Glomerular visceral epithelial cell (primary cell): Measurements from ENCODE around the gene ARHGEF1.
"Not testable (repeated sequence)": the region's sequence is repeated elsewhere in the genome, so short reads cannot be mapped to it uniquely, and the experiment has no call there.

ENCODE experiments used
- DNase-seq: peaks from one replicate; pipeline ENCODE4 v3.0.0-alpha.2; 2016; ENCODE audit errors: extremely low spot score

Gene ARHGEF1

DNA sequence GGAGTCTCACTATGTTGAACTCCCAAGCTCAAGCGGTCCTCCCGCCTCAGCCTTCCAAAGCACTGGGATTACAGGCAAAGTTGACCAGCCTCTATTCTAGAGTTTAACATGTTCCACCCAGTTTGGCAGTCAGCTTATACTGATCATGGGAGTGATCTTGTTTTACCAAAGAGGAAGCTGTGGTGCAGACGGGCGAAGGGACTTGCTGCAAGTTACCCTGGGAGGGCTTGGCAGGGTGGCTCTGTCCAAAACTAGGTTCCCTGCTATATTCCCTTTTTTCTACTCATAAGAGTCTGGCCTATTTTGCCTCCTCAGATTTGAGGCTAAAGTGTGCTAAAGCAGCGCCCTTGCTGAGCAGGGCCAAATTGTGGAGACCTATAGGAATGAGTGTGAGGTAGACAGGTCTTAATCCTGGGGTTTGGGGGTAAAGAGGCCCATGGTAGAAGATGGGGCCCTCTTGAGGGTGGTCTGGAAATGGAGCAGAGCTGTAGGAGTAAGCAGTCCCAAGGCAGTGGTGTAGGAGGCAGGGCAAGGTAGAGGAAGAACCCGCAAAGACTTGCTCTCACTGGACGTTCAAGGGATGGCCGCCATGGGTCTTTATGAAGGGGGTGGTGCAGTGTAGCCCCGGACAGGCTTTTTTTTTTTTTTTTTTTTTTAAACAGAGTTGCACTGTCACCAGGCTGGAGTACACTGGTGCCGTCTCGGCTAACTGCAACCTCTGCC, 19.6 kb upstream of the ARHGEF1 start:
- DNase-seq = no peak

DNA sequence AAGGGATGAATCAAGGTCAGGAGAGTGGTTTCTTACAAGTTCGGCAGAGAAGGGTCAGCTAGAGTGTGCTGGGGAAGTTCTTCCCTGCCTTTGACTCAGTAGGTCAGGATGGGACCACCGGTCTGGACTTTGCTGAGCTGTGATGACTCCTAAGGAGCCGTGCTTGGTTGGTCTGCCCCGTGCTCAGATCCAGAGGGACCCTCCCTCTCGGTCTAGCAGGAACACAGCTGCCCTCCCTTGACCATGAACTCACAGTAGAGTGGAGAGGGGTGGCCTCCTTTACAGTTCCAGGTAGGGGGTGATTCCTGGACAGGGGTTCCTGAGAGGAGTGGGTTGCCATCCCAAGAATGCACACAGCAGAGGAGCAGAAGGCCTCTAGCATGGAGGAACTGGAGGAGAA, 18.6 kb upstream of the ARHGEF1 start:
- DNase-seq = no peak

DNA sequence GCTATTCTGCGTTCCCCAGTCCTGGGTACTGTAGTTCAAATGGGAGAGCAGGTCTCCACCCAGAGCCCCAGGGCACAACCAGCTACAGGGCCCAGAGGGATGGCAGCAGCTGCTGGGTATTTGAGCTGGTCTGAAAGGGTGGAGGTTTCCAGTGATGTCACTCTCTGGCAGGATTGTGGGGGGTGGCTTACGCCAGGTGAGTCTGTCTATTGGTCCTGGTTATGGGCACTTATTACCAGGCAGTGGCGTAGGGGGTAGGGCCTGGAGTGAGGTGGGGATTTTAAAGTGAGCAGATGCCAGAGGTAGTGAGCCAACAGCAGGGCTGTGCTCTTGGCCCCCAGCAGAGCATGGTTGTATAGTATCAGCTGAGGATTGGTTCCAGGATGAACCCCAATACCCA, 16.7 kb upstream of the ARHGEF1 start:
- no peak for DNase-seq

DNA sequence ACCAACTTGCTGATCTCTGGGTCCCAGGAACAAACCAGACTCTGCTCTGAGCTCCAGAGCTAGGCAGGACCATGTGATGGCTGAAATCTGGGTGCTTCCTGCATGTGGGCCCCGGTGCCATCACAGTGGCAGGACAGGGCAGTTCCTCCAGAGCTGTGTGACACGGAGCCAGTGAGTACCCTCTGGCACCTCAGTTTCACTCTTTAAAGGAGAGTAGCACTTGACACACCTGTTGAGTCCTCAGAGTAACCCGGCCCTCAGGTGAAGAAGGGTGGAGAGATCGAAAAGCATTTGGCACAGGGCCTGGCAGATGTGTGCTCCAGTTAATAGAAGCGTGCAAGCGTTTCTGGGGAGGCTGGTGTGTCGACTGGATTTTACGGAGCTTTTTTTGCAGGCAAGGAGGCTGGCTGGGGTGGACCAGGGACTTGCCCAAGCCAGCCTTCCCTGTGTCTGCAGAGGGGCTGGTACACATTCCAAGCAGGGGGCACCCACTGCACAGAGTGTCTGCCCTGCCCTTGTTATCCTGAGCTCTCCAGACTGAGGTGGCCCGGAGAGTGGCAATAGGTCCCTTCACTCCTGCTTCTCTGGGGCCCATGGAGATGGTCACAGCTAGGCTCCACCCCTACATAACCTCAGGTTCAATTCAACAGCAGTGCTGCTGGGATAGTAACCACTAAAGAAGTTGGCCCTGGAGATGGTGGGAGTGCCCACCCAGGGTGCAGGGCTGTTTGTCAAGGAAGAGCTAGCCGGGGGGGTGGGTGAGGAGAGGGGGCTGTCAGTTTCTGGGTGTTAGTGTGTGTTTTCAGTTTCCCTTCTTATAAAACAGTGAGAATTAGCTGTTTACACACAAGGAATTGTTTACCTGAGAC, 14.6 kb upstream of the ARHGEF1 start:
- no peak for DNase-seq

DNA sequence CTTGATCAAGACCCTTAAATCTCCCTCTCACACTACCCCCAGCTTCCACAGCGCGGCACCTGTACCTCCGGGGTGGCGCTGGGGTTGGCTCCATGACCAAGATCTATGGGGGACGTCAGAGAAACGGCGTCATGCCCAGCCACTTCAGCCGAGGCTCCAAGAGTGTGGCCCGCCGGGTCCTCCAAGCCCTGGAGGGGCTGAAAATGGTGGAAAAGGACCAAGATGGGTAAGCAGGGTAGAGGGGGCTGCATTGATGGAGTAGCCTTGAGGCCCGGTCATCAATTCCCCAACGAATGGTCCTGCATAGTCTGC, 14.0 kb upstream of the ARHGEF1 start:
- DNase-seq = no peak

DNA sequence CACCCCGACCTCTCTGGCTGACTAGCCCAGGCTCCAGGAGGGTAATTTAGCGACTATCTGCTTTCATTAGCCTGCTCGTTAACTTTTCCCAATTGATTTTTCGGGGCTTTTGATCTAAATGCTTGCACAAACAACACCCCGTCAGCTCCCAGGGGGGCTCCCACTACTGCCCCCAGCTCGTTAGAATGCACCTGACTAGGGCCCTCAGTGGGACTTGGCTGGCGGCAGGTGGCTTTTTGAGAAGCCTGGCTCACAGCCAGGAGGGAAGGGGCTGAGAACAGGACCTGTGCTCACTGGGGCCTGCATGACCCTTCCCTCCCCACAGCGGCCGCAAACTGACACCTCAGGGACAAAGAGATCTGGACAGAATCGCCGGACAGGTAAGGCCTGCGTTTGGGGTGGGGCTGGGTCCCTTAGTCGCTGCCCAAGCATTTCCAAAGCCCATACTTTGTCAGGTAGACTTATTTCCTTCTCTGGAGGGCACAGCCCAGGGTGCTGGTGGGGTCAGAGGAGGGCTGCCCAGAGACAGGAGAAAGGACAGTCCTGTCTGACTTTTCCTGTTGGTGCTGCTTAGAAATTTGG, 13.5 kb upstream of the ARHGEF1 start:
- no peak for DNase-seq

DNA sequence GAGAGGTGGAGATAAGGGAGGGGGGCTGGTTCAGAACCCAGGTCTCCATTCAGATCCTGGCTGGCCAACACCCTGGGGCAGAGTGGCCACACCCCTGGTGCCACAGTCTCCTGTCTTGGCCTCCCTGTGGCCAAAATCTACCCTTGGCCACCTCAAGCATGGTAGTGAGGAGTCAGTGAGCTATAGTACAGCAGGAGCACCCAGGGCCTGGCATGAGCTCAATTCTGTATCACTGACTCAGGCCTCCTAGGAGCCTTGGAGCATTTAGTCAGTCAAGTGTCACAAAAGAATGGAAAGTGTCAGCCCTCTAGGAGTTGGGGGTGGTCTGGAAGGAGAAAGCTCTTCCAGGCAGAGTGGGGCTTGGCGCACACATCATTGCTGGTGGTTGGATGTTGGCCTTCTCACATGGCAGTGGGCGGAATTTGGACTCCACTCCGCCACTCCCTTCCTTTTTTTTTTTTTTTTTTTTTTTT, 12.5 kb upstream of the ARHGEF1 start:
- peak; percentile 50 for DNase-seq

DNA sequence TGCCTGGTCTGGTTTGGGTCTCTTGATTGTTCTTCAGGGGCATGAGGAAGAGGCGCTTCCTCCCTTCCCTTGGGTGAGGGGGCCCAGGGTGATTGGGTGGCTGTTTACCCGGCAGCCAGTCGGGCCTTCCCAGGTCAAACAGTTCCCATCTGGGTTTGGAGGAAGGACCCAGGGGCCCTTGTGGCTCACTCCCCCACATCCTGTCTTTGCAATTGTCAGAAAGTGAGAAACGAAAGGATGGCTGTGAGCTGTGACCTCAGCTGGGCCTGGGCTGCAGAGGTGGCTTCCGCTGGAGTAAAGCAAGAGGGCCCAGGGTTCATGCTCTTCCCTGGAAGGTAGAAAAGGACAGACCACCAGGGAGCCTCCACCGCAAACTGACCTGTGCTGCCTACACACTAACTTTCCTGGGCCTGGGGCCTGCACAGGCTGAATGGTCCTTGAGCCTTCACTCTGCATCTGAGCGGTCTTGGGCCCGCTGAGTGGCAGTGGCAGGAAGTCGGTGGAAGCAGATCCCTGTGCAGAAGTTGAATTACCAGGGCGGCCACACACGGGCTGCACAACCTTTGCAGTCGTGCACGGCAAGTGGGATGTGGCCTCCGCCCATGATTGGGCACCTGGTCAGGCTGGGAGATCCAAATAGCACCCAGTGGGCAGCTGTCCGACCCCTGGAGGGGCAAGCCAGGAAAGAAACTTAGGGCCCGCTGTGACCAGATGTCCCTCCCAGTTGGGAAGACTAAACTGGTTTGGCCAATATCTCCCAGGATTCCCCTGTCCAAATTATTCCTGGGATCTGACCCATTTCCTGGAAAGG, 11.2 kb upstream of the ARHGEF1 start:
- no peak for DNase-seq

DNA sequence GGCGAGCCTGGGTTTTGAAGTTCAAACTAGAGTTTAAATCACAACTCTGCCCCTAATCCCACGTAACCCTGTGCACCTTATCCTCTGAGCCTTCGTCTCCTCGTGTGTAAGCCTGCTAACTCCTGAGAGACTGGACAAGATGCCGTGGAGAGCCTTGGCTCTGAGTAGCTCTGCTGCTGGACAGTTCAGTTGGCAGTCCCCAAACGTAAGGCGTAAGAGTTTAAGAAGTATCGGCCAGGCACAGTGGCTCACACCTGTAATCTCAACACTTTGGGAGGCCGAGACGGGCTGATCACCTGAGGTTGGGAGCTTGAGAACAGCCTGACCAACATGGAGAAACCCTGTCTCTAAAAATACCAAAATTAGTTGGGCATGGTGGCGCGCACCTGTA, 10.6 kb upstream of the ARHGEF1 start:
- no peak for DNase-seq

DNA sequence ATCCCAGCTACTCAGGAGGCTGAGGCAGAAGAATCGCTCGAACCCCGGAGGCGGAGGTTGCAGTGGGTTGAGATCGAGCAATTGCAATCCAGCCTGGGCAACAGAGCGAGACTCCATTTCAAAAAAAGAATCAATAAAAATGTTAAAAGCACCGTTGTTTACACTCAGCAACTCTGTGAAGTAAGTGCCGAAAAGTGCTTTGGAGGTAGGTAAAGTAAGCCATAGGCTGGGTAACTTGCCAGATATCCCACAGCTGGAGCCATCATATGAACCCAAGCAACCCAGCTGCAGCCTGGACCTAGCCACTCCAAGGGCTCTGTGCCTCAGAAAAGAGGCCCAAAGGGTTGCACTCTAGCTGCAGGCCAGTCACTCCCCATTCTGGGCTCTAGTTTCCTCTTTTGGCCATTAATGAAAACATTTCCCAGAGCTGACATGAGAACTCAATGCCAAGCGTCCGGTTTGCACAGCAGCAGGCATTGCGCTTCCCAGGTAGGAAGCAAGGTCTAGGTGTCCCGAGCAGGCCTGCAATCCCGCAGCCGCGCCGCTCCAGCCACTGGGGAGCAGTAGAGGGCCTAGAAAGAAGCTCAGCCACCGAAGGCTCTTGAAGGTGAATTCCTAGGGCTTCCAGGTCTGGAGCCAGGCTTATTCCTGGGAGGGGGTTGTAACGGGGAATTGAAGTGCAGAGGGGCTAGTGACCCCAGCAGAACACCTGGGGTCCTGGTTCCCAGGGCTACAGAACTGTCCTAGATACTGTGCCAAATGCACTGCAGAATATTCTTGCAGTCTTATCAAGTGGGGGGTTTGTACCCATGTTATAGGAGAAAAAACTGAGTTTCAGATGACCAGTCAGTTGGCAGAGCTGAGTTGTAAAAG, 10.0 kb upstream of the ARHGEF1 start:
- peak; percentile 84 for DNase-seq

DNA sequence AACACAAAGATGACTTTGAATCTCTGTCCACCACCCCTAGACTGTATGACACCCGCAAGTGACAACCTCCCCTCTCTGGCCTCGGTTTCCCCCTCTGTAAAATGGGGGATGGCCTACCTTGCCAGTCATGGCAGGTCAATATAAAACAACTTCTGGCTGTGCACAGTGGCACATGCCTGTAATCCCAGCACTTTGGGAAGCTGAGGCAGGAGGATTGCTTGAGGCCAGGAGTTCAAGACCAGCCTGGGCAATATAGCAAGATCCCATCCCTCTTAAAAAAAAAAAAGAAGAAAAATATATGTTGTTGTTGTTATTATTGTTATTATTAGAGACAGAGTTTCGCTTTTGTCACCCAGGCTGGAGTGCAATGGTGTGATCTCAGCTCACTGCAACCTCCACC, 7.0 kb upstream of the ARHGEF1 start:
- not testable (repeated sequence) for DNase-seq

DNA sequence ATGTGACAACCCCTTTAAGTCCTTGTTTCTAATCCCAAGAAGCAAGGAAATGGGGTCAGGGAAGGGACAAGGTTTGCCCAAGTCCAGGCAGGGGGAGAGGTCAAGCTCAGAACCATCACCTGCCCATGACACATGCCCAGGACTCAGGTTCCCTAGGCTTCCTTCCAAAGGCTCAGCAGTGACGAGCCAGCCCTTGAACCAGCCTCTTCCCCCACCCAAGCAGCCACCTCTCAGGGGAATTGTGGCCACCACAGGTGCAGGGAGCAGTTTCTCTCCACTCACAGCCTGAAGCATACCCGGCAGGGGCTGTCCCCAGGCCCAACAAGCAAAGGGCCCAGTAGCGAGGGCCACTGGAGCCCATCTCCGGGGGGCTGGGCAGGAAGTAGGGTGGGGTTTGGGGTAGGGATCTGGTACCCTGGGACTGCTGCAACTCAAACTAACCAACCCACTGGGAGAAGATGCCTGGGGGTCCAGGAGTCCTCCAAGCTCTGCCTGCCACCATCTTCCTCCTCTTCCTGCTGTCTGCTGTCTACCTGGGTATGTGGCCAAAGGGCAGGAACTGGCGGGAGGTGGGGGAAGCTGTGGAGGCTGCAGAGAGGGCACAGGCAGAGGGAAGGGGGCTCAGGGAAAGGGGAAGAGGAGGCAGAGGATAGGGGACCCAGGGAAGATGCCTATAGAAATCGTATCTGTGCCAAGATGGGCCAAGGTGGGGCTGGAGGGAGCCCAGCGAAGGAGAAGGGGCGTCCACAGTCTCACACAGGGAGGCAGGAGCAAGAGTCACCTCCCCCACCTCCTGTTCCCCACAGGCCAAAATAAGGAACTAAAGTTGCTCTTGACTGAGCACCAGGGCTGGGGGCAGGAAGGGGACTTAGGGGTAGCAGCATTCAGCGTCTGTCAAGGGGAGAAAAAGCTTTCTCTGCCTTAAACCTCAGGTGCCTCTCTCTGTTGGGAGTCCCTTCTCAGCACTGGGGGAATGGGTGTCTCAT, 5.8 kb upstream of the ARHGEF1 start, which contains the start of gene CD79A:
CD79A (plus strand) TSS at position 433 of the 986 bp plus-strand sequence; CDS start at position 459, 26 bp downstream.
- no peak for DNase-seq

DNA sequence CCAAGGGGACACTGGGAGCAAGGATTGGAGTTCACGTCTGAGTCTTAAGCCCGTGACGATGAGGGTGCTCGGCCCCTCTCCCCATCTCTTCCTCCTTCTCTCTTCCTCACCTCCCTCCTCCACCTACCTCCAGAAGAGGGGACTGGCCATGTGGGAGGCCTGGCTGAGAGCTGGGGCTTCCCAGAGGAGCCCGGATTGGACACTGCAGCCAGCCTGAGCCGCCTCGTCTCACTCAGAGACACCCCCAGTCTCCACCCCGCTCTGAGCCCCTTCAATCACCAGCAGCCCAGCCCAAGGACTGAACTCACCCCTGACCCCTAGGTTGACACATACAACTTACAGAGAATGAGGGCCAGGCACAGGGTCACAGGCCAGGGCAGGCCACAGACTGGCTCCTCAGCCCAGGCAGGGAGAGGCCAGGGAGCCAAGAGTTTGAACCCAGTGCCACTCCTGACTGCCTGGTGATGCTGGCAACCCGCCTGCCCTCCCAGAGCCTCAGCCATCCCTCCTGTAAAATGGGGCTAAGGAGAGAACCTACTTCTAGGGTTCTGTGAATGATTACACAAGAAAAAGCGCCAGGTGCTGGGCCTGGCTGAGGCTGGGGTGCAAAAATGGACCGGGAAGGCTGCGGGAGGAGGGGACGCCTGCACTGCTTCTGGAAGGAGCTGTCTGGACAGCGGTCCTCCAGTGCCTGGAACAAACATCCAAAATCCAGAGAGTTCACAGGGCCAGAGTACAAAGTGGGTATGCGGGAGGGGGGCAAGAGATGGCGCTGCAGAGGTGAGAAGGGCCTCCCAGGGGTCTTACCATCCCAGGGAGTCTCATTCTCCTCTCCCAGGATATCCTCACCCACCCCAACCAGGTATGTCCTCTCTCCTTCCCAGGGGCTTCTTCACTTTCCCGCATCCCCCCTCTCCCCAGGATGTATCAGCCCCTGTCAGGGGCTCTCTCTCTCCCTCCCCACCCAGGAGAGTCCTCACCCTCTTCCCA, 4.8 kb upstream of the ARHGEF1 start:
- DNase-seq = no peak

DNA sequence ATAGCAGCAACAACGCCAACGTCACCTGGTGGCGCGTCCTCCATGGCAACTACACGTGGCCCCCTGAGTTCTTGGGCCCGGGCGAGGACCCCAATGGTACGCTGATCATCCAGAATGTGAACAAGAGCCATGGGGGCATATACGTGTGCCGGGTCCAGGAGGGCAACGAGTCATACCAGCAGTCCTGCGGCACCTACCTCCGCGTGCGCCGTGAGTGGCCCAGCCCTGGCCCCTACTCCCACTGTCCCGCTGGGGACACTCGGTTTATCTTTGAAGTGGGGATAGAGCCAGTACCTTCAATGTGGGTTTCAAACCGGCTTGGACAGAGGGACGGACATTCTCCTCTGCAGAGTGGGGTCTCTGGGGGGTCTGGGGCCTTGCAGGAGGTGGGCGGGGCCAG, 3.9 kb upstream of the ARHGEF1 start:
- no peak for DNase-seq

DNA sequence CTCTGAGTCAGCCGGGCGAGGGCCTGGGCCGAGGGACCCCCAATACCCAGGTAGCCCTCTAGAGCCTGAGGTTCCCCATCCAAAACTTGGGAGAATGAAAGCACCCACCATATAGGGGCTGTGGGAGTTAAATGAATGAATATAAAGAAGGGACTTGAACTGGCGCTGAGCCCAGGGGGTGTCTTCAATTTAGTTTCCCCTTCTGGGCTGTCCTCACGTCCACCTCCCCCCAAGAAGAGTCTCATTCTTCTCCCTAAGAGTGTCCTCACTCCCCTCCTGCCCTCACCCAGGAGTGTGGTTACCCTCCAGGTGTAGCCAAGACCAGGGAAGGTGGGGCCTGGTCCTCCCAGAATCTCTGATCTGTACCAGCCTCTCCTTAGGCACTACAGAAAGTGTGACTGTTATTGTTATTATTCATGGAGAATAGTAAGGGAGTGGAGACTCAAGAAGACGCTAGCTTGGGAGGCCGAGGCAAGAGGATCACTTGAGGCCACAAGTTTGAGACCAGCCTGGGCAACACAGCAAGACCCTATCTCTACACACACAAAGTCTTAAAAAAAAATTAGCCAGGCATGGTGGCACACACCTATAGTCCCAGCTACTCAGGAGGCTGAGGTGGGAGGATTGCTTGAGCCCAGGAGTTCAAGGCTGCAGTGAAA, 3.2 kb upstream of the ARHGEF1 start:
- DNase-seq = no peak

DNA sequence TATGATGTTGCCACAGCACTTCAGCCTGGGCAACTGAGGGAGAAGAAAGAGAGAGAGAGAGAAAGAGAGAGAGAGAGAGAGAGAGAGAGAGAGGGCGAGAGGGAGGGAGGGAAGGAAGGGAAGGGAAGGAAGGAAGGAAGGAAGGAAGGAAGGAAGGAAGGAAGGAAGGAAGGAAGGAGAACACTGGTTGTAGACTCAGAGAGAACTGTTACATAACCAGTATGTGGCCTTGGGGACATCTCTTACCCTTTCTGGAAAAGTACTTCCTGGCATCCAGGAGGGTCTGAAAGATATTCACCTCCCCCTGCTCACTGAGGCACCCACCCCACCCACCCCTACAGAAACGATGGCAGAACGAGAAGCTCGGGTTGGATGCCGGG, 2.7 kb upstream of the ARHGEF1 start:
- DNase-seq = no peak

DNA sequence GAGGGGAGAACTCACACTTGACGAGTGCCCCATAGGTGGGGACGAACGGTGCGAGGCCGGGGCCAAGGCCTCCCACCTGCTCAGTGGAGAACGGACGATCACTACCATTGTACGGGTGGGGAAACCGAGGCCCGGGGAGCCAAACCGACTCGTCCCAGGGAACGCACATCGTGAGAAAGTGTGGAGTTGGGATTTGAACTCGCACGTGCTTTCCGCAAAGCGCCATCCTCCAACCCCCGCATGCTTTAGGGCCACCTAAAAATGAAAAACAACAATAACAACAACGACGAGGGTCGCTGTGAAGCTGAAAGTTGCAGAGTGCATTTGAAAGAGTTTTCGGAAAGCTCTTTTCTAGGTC, 458 bp downstream of the ARHGEF1 start:
- DNase-seq = no peak
